HuH-7 (cell line): Measurements from ENCODE around the gene ELF1.
A peak's percentile ranks its signal among the peaks of the same experiment; 100 is the strongest.

Experiments used
- DNase-seq: peaks from one replicate; pipeline ENCODE4 v3.0.0; 2011; ENCODE audit warnings: low spot score

The ELF1 gene

DNA sequence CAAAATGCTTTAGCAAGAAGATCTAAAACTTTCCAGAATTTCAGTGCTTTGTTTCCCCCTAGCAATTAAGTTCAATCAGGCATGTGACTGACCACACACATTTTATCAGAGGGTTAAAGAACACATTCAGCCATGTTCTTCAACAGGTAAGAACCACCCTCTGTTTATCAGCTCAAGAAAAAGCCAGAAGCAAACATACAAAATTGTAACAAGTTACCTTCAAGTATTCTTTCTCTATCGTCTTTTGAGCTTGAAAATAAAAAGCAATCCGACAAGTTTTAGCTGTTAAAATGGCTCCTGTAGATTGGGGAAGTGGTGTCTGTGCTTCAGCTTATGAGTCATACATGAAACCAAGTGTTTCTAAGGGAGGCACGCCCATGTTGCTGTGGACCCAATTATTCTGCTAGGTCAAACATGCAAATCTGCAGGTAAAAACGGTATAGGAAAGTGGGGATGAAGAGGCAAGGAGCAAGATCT is at the start of gene ELF1:
Gene ELF1, minus strand, starts transcription at position 306 of the 477 bp plus-strand sequence. CDS start 37,262 bp downstream, outside the sequence.
- DNase-seq, result no peak

- no peak for DNase-seq
Measured at GRCh38 chr13:41065078-41065477, 46.0 kb upstream of the ELF1 start.

DNA sequence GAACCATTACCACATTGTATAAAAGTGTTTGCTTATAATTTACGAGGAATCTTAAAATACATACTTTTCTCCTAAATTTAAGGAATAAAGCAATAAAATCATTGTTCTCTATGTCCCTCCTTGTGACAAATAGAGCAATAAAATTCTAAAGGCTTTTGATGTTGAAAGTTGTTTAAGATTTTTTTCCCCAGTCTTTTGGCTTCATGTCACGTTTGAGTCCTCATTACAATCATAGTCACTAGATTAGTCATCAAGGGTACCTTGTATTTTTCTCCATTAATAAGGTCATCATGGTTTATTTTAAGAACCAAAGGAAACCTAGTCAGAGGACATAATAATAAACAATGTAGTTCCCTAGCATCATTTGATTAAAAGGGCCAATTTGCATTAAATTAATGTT is 45.4 kb upstream of the ELF1 start:
- no peak for DNase-seq

GRCh38 chr13:41061914-41062837 is 43.1 kb upstream of the ELF1 start:
- DNase-seq, result peak; percentile 34

DNA sequence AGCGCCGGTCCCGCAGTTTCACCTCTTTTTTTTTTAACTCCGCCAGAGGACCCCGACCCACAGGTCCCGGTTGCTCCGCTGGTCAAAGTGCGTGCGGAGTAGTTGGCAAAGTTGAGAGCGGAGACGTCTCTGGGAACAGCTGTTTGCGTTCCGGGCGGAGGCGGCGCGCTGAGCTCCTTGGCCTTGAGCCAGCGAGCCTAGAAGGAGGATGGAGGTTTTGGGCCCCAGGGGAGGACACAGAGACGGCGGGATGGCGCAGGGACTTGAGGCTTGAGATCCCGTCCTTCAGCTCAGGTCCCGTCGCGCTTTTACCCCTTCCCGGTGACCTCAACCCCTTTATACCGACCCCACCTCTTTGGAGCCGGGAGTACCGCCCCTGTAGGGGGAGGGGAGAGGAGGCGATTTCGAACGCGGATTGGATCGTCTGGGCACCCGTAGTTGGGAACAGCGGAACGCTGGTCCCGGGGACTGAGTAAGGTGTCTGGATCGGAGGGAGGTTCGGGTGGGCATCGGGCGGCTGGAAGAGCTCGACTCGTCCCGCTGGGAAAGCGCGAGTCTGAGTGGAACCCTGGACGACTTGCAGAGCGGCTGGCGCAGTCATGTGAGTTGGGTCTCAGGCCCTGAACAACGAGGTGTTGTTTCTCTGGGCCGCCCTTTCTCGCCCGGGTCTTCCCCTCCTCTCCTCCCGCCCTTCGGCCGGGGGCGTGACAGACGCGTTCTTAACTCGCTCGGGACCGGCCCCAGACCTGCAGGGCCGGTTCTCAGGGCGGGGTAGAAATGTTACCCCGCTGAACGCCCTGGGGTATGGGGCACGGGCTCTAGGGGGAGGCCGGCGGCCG is 42.2 kb upstream of the ELF1 start, which contains the start of gene WBP4:
Gene WBP4, plus strand, starts transcription at position 435 of the 839 bp plus-strand sequence. Its CDS starts 165 bp downstream, at position 600.
- peak; percentile 73 for DNase-seq

GRCh38 chr13:41060724-41061074 is 41.6 kb upstream of the ELF1 start:
- DNase-seq, result no peak

DNA sequence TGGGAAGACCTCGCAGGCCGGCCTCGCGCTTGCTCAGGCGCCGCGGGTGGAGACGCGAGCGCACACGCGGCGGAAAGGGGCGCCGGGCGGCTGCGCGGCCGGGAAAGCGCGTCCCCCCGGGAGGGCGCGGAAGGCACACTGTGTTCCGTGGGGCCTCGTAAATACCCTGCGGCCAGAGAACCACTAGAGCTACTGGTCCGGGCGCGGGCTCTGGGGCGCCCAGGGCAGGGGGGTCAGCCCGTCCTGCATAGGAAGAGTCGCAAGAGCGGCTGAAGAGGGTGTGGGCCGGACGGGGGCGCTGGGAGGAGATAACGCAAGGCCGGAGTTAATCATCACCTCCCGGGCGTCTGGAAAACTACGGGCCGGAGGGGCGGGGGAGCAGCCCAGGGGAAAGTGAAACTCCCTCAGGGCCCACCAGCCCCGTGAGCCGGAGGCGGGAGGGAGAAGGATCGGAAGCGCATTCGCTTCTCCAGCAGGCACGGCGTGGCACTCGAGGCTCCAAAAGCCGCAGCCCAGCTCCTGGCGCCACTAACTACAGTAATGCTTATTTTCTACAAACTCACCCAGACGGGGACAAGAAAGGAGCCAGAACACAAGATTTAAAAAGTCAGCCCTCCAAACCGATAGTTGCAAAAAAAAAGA is 41.1 kb upstream of the ELF1 start:
- DNase-seq, result peak; percentile 73

- no peak for DNase-seq
Measured at GRCh38 chr13:41059456-41060081, 40.5 kb upstream of the ELF1 start.

DNA sequence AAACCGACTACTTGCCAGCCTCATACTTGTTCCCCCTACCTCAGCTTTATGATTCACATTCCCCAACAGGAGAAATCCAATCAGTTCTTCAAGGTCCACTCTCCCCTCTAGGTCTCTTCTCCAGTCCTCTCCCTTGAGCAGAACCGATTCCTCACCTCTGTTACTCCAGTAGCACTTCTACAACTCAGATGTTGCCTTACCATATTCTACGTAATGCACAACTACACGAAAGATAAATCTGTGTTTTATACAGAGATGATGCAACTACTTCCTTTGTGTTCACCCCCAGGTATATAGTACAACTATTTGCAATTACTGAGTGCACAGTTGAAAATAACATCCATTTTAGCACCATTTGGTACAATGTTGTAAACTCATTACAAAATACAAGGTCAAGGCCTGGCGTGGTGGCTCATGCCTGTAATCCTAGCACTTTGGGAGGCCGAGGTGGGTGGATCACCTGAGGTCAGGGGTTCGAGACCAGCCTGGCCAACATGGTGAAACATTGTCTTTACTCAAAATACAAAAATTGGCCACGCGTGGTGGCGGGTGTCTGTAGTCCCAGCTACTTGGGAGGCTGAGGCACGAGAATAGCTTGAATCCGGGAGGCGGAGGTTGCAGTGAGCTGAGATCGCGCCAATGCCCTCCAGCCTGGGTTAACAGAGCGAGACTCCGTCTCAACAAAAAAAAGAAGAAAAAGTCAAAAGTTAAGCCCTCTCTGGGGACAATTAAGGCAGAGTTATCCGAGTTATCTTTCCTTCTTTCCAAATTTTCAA is 39.4 kb upstream of the ELF1 start:
- no peak for DNase-seq

DNA sequence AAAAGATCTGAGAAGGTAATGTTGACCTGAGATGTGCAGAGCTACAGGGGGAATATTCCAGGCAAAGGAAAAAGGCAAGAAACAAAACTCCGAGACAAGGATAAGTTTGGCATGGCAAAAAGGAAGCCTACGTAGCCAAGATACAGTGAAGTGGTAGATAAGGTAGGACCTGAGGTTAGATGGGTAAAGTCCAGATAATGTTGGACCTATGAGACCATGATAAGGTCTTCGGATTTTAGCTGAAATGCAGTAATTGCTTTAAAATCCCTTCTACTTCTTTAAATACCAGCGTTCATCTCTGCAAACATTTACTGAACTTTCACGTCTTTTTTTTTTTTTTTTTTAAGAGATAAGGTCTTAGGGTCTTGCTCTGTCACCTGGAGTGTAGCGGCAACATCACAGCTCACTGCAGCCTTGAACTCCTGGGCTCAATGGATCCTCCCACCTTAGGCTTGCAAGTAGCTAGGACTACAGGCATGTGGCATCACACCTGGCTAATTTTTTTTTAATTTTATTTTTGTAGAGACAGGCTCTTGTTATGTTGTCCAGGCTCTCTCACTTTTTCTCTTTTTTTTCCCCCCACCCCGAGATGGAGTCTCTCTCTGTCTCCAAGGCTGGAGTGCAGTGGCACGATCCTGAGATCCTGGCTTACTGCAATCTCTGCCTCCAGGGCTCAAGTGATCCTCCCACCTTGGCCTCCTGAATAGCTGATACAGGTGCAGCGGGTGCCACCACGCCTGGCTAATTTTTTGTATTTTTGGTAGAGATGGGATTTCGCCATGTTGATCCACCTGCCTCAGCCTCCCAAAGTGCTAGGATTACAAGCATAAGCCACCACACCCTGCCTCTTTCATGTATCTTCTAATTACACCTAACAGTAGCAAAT is 38.0 kb upstream of the ELF1 start:
- DNase-seq, result no peak

GRCh38 chr13:41056194-41056593 is 37.1 kb upstream of the ELF1 start:
- no peak for DNase-seq

GRCh38 chr13:41054919-41055619 is 36.0 kb upstream of the ELF1 start:
- peak; percentile 34 for DNase-seq

- DNase-seq, result no peak
Measured at GRCh38 chr13:41054212-41054877, 35.2 kb upstream of the ELF1 start.

DNA sequence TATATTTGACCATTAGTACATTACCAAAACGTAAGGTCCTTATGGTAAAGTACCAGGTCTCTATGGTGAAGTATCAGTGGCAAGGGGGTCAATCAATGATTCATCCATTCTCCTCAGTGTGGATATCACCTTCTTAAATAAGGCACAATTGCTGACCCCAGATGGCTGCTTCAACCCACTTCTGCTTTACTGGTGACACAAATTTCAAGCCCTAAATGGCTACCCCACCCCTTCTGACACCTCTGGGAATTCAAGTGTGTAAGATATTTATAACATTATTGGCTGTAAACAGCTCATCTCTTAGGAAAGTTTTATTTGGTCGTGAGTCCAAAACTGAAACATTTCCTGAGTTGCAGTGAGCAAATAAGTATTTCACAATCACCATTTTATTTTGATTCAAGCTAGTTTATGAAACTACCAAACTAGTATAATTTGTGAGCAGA is 34.3 kb upstream of the ELF1 start:
- no peak for DNase-seq

DNA sequence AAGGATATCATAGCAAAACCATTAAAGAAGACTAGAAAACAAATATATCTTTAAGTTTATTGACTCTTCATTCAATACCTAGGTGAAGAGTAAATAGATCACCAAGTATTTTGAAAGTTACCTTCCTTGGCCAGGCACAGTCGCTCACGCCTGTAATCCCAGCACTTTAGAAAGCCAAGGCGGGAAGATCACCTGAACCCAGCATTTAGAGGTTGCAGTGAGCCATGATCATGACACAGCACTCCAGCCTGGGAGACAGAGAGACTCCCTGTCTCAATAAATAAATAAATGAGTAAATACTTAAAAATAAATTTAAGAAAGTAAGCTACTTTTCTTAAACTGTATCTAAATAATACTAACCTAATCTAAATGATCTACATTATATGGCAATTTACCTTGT is 33.3 kb upstream of the ELF1 start:
- no peak for DNase-seq

- DNase-seq, result no peak
Measured at GRCh38 chr13:41049480-41050440, 30.6 kb upstream of the ELF1 start.

GRCh38 chr13:41048640-41049039 is 29.5 kb upstream of the ELF1 start:
- DNase-seq, result no peak
